Immature natural killer cell (primary cell): ENCODE results near the gene COL23A1. TPM values are rescaled to one million over a fixed set of nuclear protein-coding genes. Genes with fewer than 3 reads are reported as not detected.
"Not testable (repeated sequence)": the region's sequence is repeated elsewhere in the genome, so short reads cannot be mapped to it uniquely, and the experiment has no call there.

Experiments
- DNase-seq, 3 donors: peaks; one replicate each; pipeline ENCODE4 v3.0.0; 2022; ENCODE audit warnings: mixed read lengths in 1 of 3
- H3K27ac Mint-ChIP-seq, 6 donors: one replicate each; pipeline ENCODE4 v1.8.0; 2020; ENCODE audit warnings: mixed read lengths in 6 of 6, mild to moderate bottlenecking in 5 of 6, inconsistent platforms in 4 of 6, moderate library complexity in 3 of 6
- H3K27me3 Mint-ChIP-seq, 3 donors: one replicate each; pipeline ENCODE4 v1.8.0; 2020 to 2021; ENCODE audit warnings: low read depth in 3 of 3, mild to moderate bottlenecking in 3 of 3, mixed read lengths in 3 of 3, moderate library complexity in 3 of 3, inconsistent platforms in 1 of 3
- H3K36me3 Mint-ChIP-seq, 3 donors: one replicate each; pipeline ENCODE4 v1.8.0; 2020; ENCODE audit warnings: mixed read lengths in 3 of 3, inconsistent platforms in 2 of 3, mild to moderate bottlenecking in 2 of 3
- H3K4me1 Mint-ChIP-seq, 2 donors: one replicate each; pipeline ENCODE4 v1.8.0; 2020; ENCODE audit warnings: inconsistent platforms in 2 of 2, mild to moderate bottlenecking in 2 of 2, mixed read lengths in 2 of 2, moderate library complexity in 1 of 2
- H3K4me3 Mint-ChIP-seq, 5 donors: one replicate each; pipeline ENCODE4 v1.8.0; 2020; ENCODE audit warnings: mild to moderate bottlenecking in 5 of 5, mixed read lengths in 5 of 5, inconsistent platforms in 3 of 5, moderate library complexity in 3 of 5
- H3K9me3 Mint-ChIP-seq, 6 donors: one replicate each; pipeline ENCODE4 v1.8.0; 2020; ENCODE audit warnings: mild to moderate bottlenecking in 6 of 6, mixed read lengths in 6 of 6, inconsistent platforms in 4 of 6, moderate library complexity in 3 of 6
- polyA plus RNA-seq, 3 donors: library from polyadenylated mRNA; unstranded; fragments of 300-500 nt; fragmentation: Illumina TruSeq; gene quantifications; one replicate each; pipeline ENCODE4 v1.2.3, GENCODE V29; 2021

Gene COL23A1
- polyA plus RNA-seq, 3 donors from 2014 or later: 0.40 to 0.78 TPM; not detected in 1

GRCh38 chr5:178309271-178310013 lies 280.8 kb downstream of the COL23A1 start:
- peaks cover 3 to 6% (median 4%) of the 10 kb centered on the region in 3 donors for H3K27me3 Mint-ChIP-seq
- no peak overlapping the region for H3K4me3 Mint-ChIP-seq
- no peak overlapping the region for H3K27ac Mint-ChIP-seq
- H3K36me3 Mint-ChIP-seq: no peaks in the 10 kb centered on the region
- H3K4me1 Mint-ChIP-seq: no peaks in the 10 kb centered on the region
- H3K9me3 Mint-ChIP-seq: no peaks in the 10 kb centered on the region
- DNase-seq: no peak

DNA sequence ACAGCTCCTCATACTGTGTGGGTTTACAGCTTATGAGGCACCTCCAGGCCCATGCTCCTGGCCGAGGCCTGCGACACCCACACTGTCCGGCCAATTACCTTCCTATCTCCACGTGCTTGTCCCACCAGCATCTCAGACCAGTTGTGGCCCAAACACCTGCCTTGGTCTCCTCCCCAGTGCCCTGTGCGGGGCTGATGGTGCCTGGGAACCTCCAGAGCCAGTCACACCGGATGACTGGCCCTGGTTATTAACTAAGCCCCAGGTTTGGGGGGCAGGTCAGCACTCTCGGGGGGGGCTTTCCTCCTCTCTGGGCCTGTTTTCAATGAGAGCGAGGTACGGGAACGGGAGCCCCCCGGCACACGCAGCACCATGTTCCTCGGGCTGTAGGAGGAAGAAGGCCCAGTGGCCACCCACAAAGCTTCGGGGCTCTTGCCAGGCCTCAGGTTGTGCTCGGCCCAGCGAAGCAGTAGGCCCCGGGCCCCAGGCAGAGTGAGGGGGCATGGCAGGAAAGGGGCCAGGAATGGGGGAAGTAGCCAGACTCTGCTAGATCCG lies 281.6 kb downstream of the COL23A1 start:
- no peaks in the 10 kb centered on the region for H3K4me1 Mint-ChIP-seq
- DNase-seq: no peak
- no peaks in the 10 kb centered on the region for H3K9me3 Mint-ChIP-seq
- H3K27ac Mint-ChIP-seq: no peak overlapping the region
- H3K4me3 Mint-ChIP-seq: no peak overlapping the region
- no peaks in the 10 kb centered on the region for H3K36me3 Mint-ChIP-seq
- peaks cover 3 to 4% (median 4%) of the 10 kb centered on the region in 3 donors for H3K27me3 Mint-ChIP-seq

GRCh38 chr5:178307267-178308045 lies 282.7 kb downstream of the COL23A1 start:
- Mint-ChIP-seq H3K27ac (peak overlapping the region in 2 of 6 donors; percentile 12 to 27), H3K9me3 (no peaks in the 10 kb centered on the region), H3K4me1 (no peaks in the 10 kb centered on the region), H3K36me3 (no peaks in the 10 kb centered on the region), H3K27me3 (peaks cover 1 to 4% (median 2%) of the 10 kb centered on the region in 3 donors), H3K4me3 (no peak overlapping the region)
- DNase-seq: no peak

DNA sequence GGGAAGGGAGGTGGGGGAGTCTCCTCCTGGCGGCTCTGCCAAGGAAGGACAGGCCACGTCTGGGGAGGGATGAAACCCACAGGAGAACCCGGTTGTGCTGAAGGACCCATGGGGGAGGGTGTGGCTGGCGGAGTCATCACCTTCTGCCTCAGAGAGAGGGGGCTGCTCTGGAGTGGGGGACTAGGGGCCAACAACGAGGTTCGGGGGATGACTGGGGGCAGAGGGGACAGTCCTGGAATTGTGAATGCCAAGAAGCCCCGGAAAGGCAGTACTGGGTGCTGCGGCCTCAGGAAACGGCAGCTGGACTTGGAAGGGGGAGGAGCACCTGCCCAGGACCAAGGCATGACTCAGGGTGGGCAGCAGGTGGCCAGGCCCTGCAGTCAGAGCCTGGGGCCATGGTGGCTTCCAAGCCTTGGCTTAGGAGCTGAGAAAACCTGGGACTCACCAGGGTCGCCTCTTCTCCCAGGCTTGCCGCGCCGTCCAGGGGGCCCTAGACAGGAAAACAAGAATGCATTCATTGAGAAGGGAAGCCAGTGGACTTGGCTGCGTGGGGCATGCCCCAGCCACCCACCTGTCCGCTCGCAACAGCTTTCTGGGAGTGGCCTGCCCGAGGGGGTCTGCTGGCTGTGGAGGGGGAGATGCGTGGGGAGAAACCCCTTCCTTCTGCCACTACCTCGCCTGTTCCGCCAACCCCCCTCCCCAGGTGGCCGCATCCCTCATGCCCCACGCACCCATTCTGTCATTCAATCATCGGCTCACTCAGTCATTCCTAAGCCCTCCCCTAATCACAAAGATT lies 283.6 kb downstream of the COL23A1 start:
- DNase-seq: no peak
- H3K27me3 Mint-ChIP-seq: peaks cover 1 to 4% (median 2%) of the 10 kb centered on the region in 3 donors
- no peaks in the 10 kb centered on the region for H3K36me3 Mint-ChIP-seq
- H3K27ac Mint-ChIP-seq: no peak overlapping the region
- H3K4me3 Mint-ChIP-seq: no peak overlapping the region
- no peaks in the 10 kb centered on the region for H3K4me1 Mint-ChIP-seq
- no peaks in the 10 kb centered on the region for H3K9me3 Mint-ChIP-seq

- no peaks in the 10 kb centered on the region for H3K4me1 Mint-ChIP-seq
- H3K27ac Mint-ChIP-seq: no peak overlapping the region
- no peak overlapping the region for H3K4me3 Mint-ChIP-seq
- no peak for DNase-seq
- no peaks in the 10 kb centered on the region for H3K9me3 Mint-ChIP-seq
- no peaks in the 10 kb centered on the region for H3K36me3 Mint-ChIP-seq
- H3K27me3 Mint-ChIP-seq: peaks cover 1 to 2% (median 2%) of the 10 kb centered on the region in 3 donors
Measured at GRCh38 chr5:178305801-178306200, 284.4 kb downstream of the COL23A1 start.

- H3K36me3 Mint-ChIP-seq: no peaks in the 10 kb centered on the region
- peaks cover 1 to 2% (median 2%) of the 10 kb centered on the region in 3 donors for H3K27me3 Mint-ChIP-seq
- no peak overlapping the region for H3K27ac Mint-ChIP-seq
- H3K4me1 Mint-ChIP-seq: no peaks in the 10 kb centered on the region
- H3K9me3 Mint-ChIP-seq: no peaks in the 10 kb centered on the region
- DNase-seq: no peak
- no peak overlapping the region for H3K4me3 Mint-ChIP-seq
Measured at GRCh38 chr5:178304761-178305645, 285.2 kb downstream of the COL23A1 start.

- no peak for DNase-seq
- H3K27ac Mint-ChIP-seq: no peak overlapping the region
- no peaks in the 10 kb centered on the region for H3K36me3 Mint-ChIP-seq
- peaks cover 0 to 3% (median 2%) of the 10 kb centered on the region in 3 donors for H3K27me3 Mint-ChIP-seq
- no peak overlapping the region for H3K4me3 Mint-ChIP-seq
- no peaks in the 10 kb centered on the region for H3K4me1 Mint-ChIP-seq
- H3K9me3 Mint-ChIP-seq: no peaks in the 10 kb centered on the region
Measured at GRCh38 chr5:178304016-178304415, 286.2 kb downstream of the COL23A1 start.

DNA sequence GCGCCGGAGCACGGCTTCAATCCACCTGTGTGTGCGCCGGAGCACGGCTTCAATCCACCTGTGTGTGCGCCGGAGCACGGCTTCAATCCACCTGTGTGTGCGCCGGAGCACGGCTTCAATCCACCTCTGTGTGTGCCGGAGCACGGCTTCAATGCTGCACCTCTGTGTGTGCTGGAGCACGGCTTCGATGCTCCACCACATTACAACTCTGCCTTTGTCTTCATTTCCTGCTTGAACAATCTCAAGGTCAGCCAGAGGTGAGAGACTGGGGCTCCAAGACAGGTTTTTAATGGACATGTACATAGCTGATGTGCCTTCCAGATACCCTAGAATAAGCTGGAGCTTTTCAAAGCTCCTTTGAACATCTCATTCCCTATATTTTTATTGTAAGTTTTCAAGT lies 287.9 kb downstream of the COL23A1 start:
- H3K36me3 Mint-ChIP-seq, H3K27ac Mint-ChIP-seq, H3K27me3 Mint-ChIP-seq, DNase-seq, H3K4me1 Mint-ChIP-seq, H3K9me3 Mint-ChIP-seq, H3K4me3 Mint-ChIP-seq: not testable (repeated sequence)

- no peaks in the 10 kb centered on the region for H3K9me3 Mint-ChIP-seq
- H3K4me3 Mint-ChIP-seq: no peak overlapping the region
- DNase-seq: no peak
- H3K27ac Mint-ChIP-seq: no peak overlapping the region
- H3K4me1 Mint-ChIP-seq: no peaks in the 10 kb centered on the region
- H3K27me3 Mint-ChIP-seq: peaks cover 0 to 4% (median 2%) of the 10 kb centered on the region in 3 donors
- H3K36me3 Mint-ChIP-seq: no peaks in the 10 kb centered on the region
Measured at GRCh38 chr5:178301641-178302040, 288.6 kb downstream of the COL23A1 start.

GRCh38 chr5:178298283-178298807 lies 291.8 kb downstream of the COL23A1 start:
- DNase-seq: no peak
- no peaks in the 10 kb centered on the region for H3K36me3 Mint-ChIP-seq
- no peaks in the 10 kb centered on the region for H3K9me3 Mint-ChIP-seq
- H3K27me3 Mint-ChIP-seq: peaks cover 0 to 5% (median 2%) of the 10 kb centered on the region in 3 donors
- H3K4me1 Mint-ChIP-seq: no peaks in the 10 kb centered on the region
- no peak overlapping the region for H3K4me3 Mint-ChIP-seq
- no peak overlapping the region for H3K27ac Mint-ChIP-seq

DNA sequence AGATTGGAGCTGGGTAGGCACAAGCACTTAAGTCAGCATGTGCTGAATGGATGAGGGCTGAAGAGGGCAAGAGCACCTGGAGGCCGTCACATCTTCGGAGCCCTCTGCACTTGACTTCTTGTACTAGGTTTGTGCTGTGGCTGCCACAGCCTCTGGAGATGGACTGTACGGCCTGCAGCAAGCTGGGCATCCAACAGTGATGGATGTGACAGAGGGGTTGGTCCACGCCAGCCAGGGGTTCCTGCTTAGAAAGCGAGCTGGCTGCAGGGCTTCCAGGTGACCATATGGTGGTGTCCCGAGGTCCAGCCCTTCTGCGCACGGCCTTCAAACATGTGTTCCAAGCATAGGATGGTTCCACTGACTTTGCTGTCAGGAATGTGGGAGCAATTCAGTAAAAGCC lies 292.4 kb downstream of the COL23A1 start:
- Mint-ChIP-seq H3K36me3 (no peaks in the 10 kb centered on the region), H3K9me3 (no peaks in the 10 kb centered on the region), H3K27me3 (peaks cover 0 to 5% (median 2%) of the 10 kb centered on the region in 3 donors), H3K4me3 (no peak overlapping the region), H3K27ac (no peak overlapping the region), H3K4me1 (no peaks in the 10 kb centered on the region)
- DNase-seq: no peak

- no peak overlapping the region for H3K4me3 Mint-ChIP-seq
- no peak for DNase-seq
- H3K36me3 Mint-ChIP-seq: no peaks in the 10 kb centered on the region
- no peaks in the 10 kb centered on the region for H3K9me3 Mint-ChIP-seq
- no peaks in the 10 kb centered on the region for H3K4me1 Mint-ChIP-seq
- H3K27me3 Mint-ChIP-seq: peaks cover 0 to 10% (median 5%) of the 10 kb centered on the region in 3 donors
- H3K27ac Mint-ChIP-seq: no peak overlapping the region
Measured at GRCh38 chr5:178296066-178296465, 294.1 kb downstream of the COL23A1 start.

DNA sequence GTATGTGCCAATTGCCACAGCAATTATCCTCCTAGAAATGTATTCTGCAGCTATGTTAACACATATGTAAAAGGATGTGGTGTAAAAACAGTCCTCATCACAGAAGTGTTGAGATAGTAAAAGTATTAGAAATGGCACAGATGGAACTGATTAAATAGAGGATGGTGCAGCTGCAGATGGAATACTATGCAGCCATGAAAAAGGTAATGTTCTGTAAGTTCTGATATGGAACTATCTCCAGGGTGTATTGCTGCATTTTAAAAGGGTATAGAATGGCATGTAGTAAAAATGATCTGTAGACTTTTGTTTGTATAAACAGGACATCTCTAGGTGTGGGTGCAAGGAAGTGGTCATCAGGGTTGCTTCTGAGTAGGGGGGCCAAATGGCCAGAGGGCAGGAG lies 294.6 kb downstream of the COL23A1 start:
- Mint-ChIP-seq H3K9me3 (no peaks in the 10 kb centered on the region), H3K27me3 (peaks cover 0 to 11% (median 5%) of the 10 kb centered on the region in 3 donors), H3K36me3 (no peaks in the 10 kb centered on the region), H3K4me3 (no peak overlapping the region), H3K4me1 (no peaks in the 10 kb centered on the region), H3K27ac (no peak overlapping the region)
- no peak for DNase-seq
